Adipose tissue (tissue), 3 donors: ENCODE data around the gene PCDH9. TPM values are rescaled to one million over a fixed set of nuclear protein-coding genes. Genes with fewer than 3 reads are reported as not detected.

Experiments used
- H3K27ac ChIP-seq: one replicate; pipeline ENCODE4 v1.5.1; 2013; ENCODE audit warnings: low read depth, low read length
- WGBS, 3 donors: extraction: QIAGEN DNeasy Blood & Tissue Kit; methylation state at CpG; one replicate each; pipeline ENCODE4 v1.1.7; 2013; 5-methylcytosine and 5-hydroxymethylcytosine counted together
- polyA plus RNA-seq, 3 donors: library from polyadenylated mRNA; stranded (reverse); fragments of 200-250 nt; gene quantifications; one replicate each; pipeline ENCODE4 v1.2.3, GENCODE V29; 2013
- donor health status: healthy with polysubstance abuse.
- donor health status: Bipolar disorder and iron deficiency.
- donor health status: healthy.

Gene PCDH9
- polyA plus RNA-seq, 3 donors = 0.49 to 1.7 (median 1.0) TPM

- 63 to 90% (median 73%) methylated on average over 1 of the region's 1 CpG for WGBS, 3 donors
- H3K27ac ChIP-seq = no peak overlapping the region
These were observed 255.2 kb downstream of the PCDH9 start for GRCh38 chr13:66974889-66975288.

- no peak overlapping the region for H3K27ac ChIP-seq
- WGBS, 3 donors = 69 to 83% (median 79%) methylated on average over 1 of the region's 1 CpG
These were observed 256.0 kb downstream of the PCDH9 start for GRCh38 chr13:66974174-66974573.

- H3K27ac ChIP-seq = no peak overlapping the region
- WGBS, 3 donors = 86 to 93% (median 92%) methylated on average over 3 of the region's 3 CpGs
These were observed 257.5 kb downstream of the PCDH9 start for GRCh38 chr13:66972659-66973058.

GRCh38 chr13:66971004-66971403, 259.1 kb downstream of the PCDH9 start:
- H3K27ac ChIP-seq = no peak overlapping the region
- WGBS, 3 donors = 77 to 79% (median 78%) methylated on average over 2 of the region's 2 CpGs

GRCh38 chr13:66969291-66969690, 260.8 kb downstream of the PCDH9 start:
- 45 to 67% (median 57%) methylated on average over 1 of the region's 1 CpG for WGBS, 3 donors
- no peak overlapping the region for H3K27ac ChIP-seq

- WGBS, 3 donors = 87 to 91% (median 89%) methylated on average over 3 of the region's 3 CpGs
- no peak overlapping the region for H3K27ac ChIP-seq
These were observed 262.1 kb downstream of the PCDH9 start for GRCh38 chr13:66967811-66968597.

GRCh38 chr13:66965181-66965580, 265.0 kb downstream of the PCDH9 start:
- no peak overlapping the region for H3K27ac ChIP-seq
- whole genome bisulfite sequencing, 3 donors = 74 to 79% (median 74%) methylated on average over 1 of the region's 1 CpG

GRCh38 chr13:66962953-66963352, 267.2 kb downstream of the PCDH9 start:
- WGBS, 3 donors = 84 to 92% (median 90%) methylated on average over 4 of the region's 4 CpGs
- H3K27ac ChIP-seq = no peak overlapping the region

- WGBS, 3 donors = 40 to 67% (median 60%) methylated on average over 3 of the region's 3 CpGs
- H3K27ac ChIP-seq = no peak overlapping the region
These were observed 271.5 kb downstream of the PCDH9 start for GRCh38 chr13:66958611-66959010.

GRCh38 chr13:66952507-66952906, 277.6 kb downstream of the PCDH9 start:
- H3K27ac ChIP-seq = no peak overlapping the region
- WGBS, 3 donors = 91 to 92% (median 92%) methylated on average over 4 of the region's 4 CpGs

- WGBS, 3 donors = 82 to 93% (median 92%) methylated on average over 2 of the region's 2 CpGs
- no peak overlapping the region for H3K27ac ChIP-seq
These were observed 278.7 kb downstream of the PCDH9 start for GRCh38 chr13:66951426-66951825.

GRCh38 chr13:66950666-66951065, 279.5 kb downstream of the PCDH9 start:
- no peak overlapping the region for H3K27ac ChIP-seq

- whole genome bisulfite sequencing, 3 donors = 77 to 85% (median 79%) methylated on average over 6 of the region's 6 CpGs
- H3K27ac ChIP-seq = no peak overlapping the region
These were observed 281.2 kb downstream of the PCDH9 start for GRCh38 chr13:66948910-66949309.

- no peak overlapping the region for H3K27ac ChIP-seq
- WGBS, 3 donors = 74 to 88% (median 82%) methylated on average over 3 of the region's 3 CpGs
These were observed 286.6 kb downstream of the PCDH9 start for GRCh38 chr13:66943530-66943929.

GRCh38 chr13:66940113-66940512, 290.0 kb downstream of the PCDH9 start:
- WGBS, 3 donors = 75 to 88% (median 83%) methylated on average over 4 of the region's 4 CpGs

GRCh38 chr13:66937423-66937822, 292.7 kb downstream of the PCDH9 start:
- no peak overlapping the region for H3K27ac ChIP-seq
- 92 to 95% (median 92%) methylated on average over 5 of the region's 5 CpGs for WGBS, 3 donors

More at GRCh38 chr13:66940113-66940512, 290.0 kb downstream of the PCDH9 start:
- no peak overlapping the region for H3K27ac ChIP-seq

- WGBS, 3 donors = 94 to 96% (median 95%) methylated on average over 7 of the region's 7 CpGs
These were observed 296.1 kb downstream of the PCDH9 start for GRCh38 chr13:66933994-66934393.

GRCh38 chr13:66933527-66933926, 296.6 kb downstream of the PCDH9 start:
- 69 to 85% (median 82%) methylated on average over 3 of the region's 3 CpGs for WGBS, 3 donors
- no peak overlapping the region for H3K27ac ChIP-seq

More at GRCh38 chr13:66933994-66934393, 296.1 kb downstream of the PCDH9 start:
- H3K27ac ChIP-seq = no peak overlapping the region

GRCh38 chr13:66927562-66927961, 302.6 kb downstream of the PCDH9 start:
- no peak overlapping the region for H3K27ac ChIP-seq

- H3K27ac ChIP-seq = no peak overlapping the region
- WGBS, 3 donors = 81 to 87% (median 84%) methylated on average over 6 of the region's 6 CpGs
These were observed 303.1 kb downstream of the PCDH9 start for GRCh38 chr13:66926851-66927524.
